H1 (cell line): ENCODE measurements around the gene SSX4B. TPM values are rescaled to one million over a fixed set of nuclear protein-coding genes. Genes with fewer than 3 reads are reported as not detected.
"Not testable (repeated sequence)": the region's sequence is repeated elsewhere in the genome, so short reads cannot be mapped to it uniquely, and the experiment has no call there.

ENCODE experiments used
- CTCF ChIA-PET: fragments of 300-600 bp; sonication (Branson Sonifier 250); formaldehyde crosslinking; loops from one replicate; lab custom pipeline; 2021; ENCODE audit not compliant: partially characterized antibody; lab: Charles Lee
- POLR2A ChIA-PET: fragments of 300-600 bp; sonication (Branson Sonifier 250); formaldehyde crosslinking; loops from one replicate; lab custom pipeline; 2021; ENCODE audit warnings: inconsistent platforms; ENCODE audit not compliant: partially characterized antibody; lab: Charles Lee
- DNase-seq, 2 experiments: peaks; one replicate each; pipeline versions ENCODE4 v3.0.0 to v3.0.0-alpha.2; 2010 to 2022; ENCODE audit warnings: low spot score in 2 of 2, low read depth in 1 of 2, mixed read lengths in 1 of 2
- FAIRE-seq: peaks from 2 replicates; lab custom pipeline; 2011; peaks lifted over from hg19 to GRCh38; lab: Jason Lieb, UNC
- H2AFZ ChIP-seq: 2 replicates; pipeline ENCODE4 v1.8.1; 2012; ENCODE audit warnings: low read length, inconsistent platforms
- H2AK5ac ChIP-seq: 2 replicates; pipeline ENCODE4 v1.6.1; 2013; ENCODE audit warnings: low read depth, low read length
- H2BK120ac ChIP-seq: replicated peaks from 2 replicates; pipeline ENCODE3; 2013; ENCODE audit warnings: low read depth, low read length, inconsistent platforms
- H2BK12ac ChIP-seq: 2 replicates; pipeline ENCODE4 v1.6.1; 2013; ENCODE audit warnings: low read depth, low read length
- H2BK15ac ChIP-seq: 2 replicates; pipeline ENCODE4 v1.6.1; 2013; ENCODE audit warnings: low read length
- H2BK20ac ChIP-seq: 2 replicates; pipeline ENCODE4 v1.6.1; 2013; ENCODE audit warnings: low read length
- H2BK5ac ChIP-seq: 2 replicates; pipeline ENCODE4 v1.6.1; 2013; ENCODE audit warnings: low read depth, low read length
- H3K14ac ChIP-seq: 2 replicates; pipeline ENCODE4 v1.6.1; 2013; ENCODE audit warnings: inconsistent platforms; ENCODE audit not compliant: insufficient read length
- H3K18ac ChIP-seq: 2 replicates; pipeline ENCODE4 v1.6.1; 2013; ENCODE audit warnings: low read length; ENCODE audit errors: extremely low read depth
- H3K23ac ChIP-seq: 2 replicates; pipeline ENCODE4 v1.6.1; 2013; ENCODE audit warnings: inconsistent platforms; ENCODE audit not compliant: insufficient read length
- H3K23me2 ChIP-seq: 2 replicates; pipeline ENCODE4 v1.6.1; 2013; ENCODE audit warnings: low read depth, low read length
- H3K27ac ChIP-seq: 2 replicates; pipeline ENCODE4 v1.6.1; 2011; ENCODE audit warnings: low read depth, low read length, inconsistent platforms
- H3K27me3 ChIP-seq, 4 experiments: replicated peaks in 1 of 4; 1 replicate in 1 of 4; 2 replicates in 3 of 4; pipeline versions ENCODE4 v1.6.1 to v1.8.1; 2011 to 2013; ENCODE audit warnings: low read length in 3 of 4, mild to moderate bottlenecking in 3 of 4, inconsistent platforms in 2 of 4, mixed read lengths in 2 of 4, moderate library complexity in 1 of 4; ENCODE audit not compliant: control insufficient read depth in 3 of 4, insufficient read depth in 3 of 4; ENCODE audit errors: extremely low read depth in 1 of 4
- H3K36me3 ChIP-seq, 4 experiments: 2 replicates each; pipeline versions ENCODE4 v1.6.1 to v1.8.1; 2011 to 2013; ENCODE audit warnings: mild to moderate bottlenecking in 4 of 4, low read length in 3 of 4, moderate library complexity in 2 of 4, control low read depth in 1 of 4, inconsistent platforms in 1 of 4; ENCODE audit not compliant: insufficient read depth in 4 of 4, control insufficient read depth in 2 of 4
- H3K4ac ChIP-seq: replicated peaks from 2 replicates; pipeline ENCODE3; 2013; ENCODE audit warnings: low read length, low read depth, mixed read lengths, inconsistent platforms; ENCODE audit not compliant: insufficient read length
- H3K4me1 ChIP-seq, 4 experiments: replicated peaks in 1 of 4; 1 replicate in 1 of 4; 2 replicates in 3 of 4; pipeline versions ENCODE4 v1.6.1 to v1.8.1; 2011 to 2013; ENCODE audit warnings: low read length in 3 of 4, inconsistent platforms in 2 of 4, mixed read lengths in 1 of 4; ENCODE audit not compliant: insufficient read depth in 4 of 4, control insufficient read depth in 3 of 4
- H3K4me2 ChIP-seq, 2 experiments: 2 replicates each; pipeline versions ENCODE4 v1.6.1 to v1.8.1; 2011 to 2013; ENCODE audit warnings: low read depth in 2 of 2, low read length in 2 of 2, control low read depth in 1 of 2, inconsistent platforms in 1 of 2, mild to moderate bottlenecking in 1 of 2; ENCODE audit not compliant: insufficient read depth in 1 of 2
- H3K4me3 ChIP-seq, 4 experiments: fragments of 200-600, 300-600 bp in 1 of 4; sonication (generic), shearing (Covaris generic), sonication (Bioruptor Twin) in 1 of 4; 2 replicates each; pipeline versions ENCODE4 v1.5.1 to v1.8.1; 2011 to 2016; ENCODE audit warnings: low read length in 4 of 4, low read depth in 3 of 4, control low read depth in 2 of 4, inconsistent platforms in 2 of 4, mild to moderate bottlenecking in 2 of 4, mixed read lengths in 1 of 4, moderate library complexity in 1 of 4; ENCODE audit not compliant: insufficient read depth in 2 of 4; ENCODE audit errors: extremely low read depth in 1 of 4
- H3K56ac ChIP-seq: replicated peaks from 2 replicates; pipeline ENCODE3; 2013; ENCODE audit warnings: low read depth, mild to moderate bottlenecking, mixed read lengths, low read length, inconsistent platforms; ENCODE audit not compliant: insufficient read length
- H3K79me1 ChIP-seq: 2 replicates; pipeline ENCODE4 v1.6.1; 2013; ENCODE audit warnings: low read depth, low read length, control low read depth
- H3K79me2 ChIP-seq, 2 experiments: 2 replicates each; pipeline versions ENCODE4 v1.6.1 to v1.8.1; 2012 to 2013; ENCODE audit warnings: low read length in 2 of 2, mild to moderate bottlenecking in 2 of 2, inconsistent platforms in 1 of 2; ENCODE audit not compliant: insufficient read depth in 2 of 2, control insufficient read depth in 1 of 2
- H3K9ac ChIP-seq, 4 experiments: replicated peaks in 1 of 4; 1 replicate in 1 of 4; 2 replicates in 3 of 4; pipeline versions ENCODE4 v1.6.1 to v1.8.1; 2011 to 2013; ENCODE audit warnings: low read depth in 3 of 4, low read length in 3 of 4, control low read depth in 2 of 4, mild to moderate bottlenecking in 2 of 4, moderate library complexity in 2 of 4, inconsistent platforms in 1 of 4; ENCODE audit errors: extremely low read depth in 1 of 4
- H3K9me3 ChIP-seq, 2 experiments: 2 replicates each; pipeline versions ENCODE4 v1.6.1 to v1.8.1; 2012 to 2013; ENCODE audit warnings: mild to moderate bottlenecking in 2 of 2, moderate library complexity in 2 of 2, control low read depth in 1 of 2, inconsistent platforms in 1 of 2, low read depth in 1 of 2, low read length in 1 of 2, mixed read lengths in 1 of 2; ENCODE audit not compliant: insufficient read depth in 2 of 2
- H4K20me1 ChIP-seq, 2 experiments: replicated peaks in 1 of 2; 2 replicates each; pipeline versions ENCODE3 to v1.8.1; 2011 to 2013; ENCODE audit warnings: inconsistent platforms in 2 of 2, low read length in 2 of 2, mild to moderate bottlenecking in 1 of 2; ENCODE audit not compliant: insufficient read depth in 2 of 2, control insufficient read depth in 1 of 2
- H4K5ac ChIP-seq: 2 replicates; pipeline ENCODE4 v1.6.1; 2013; ENCODE audit warnings: low read length, low read depth, mixed read lengths, inconsistent platforms; ENCODE audit not compliant: insufficient read length
- H4K8ac ChIP-seq: 2 replicates; pipeline ENCODE4 v1.8.0; 2013; ENCODE audit warnings: mild to moderate bottlenecking, moderate library complexity, low read length, inconsistent platforms; ENCODE audit not compliant: insufficient read depth; ENCODE audit errors: extremely low read depth
- H4K91ac ChIP-seq: replicated peaks from 2 replicates; pipeline ENCODE3; 2013; ENCODE audit warnings: low read length, mixed read lengths, inconsistent platforms; ENCODE audit not compliant: insufficient read length
- WGBS, 2 experiments: shearing (Covaris generic) in 1 of 2; methylation state at CpG; one replicate each; pipeline versions ENCODE4 v1.1.6 to v1.1.7; 2013 to 2015; ENCODE audit warnings: low lambda C conversion rate in 2 of 2, mixed read lengths in 2 of 2, inconsistent platforms in 1 of 2, low coverage in 1 of 2, missing lambda C conversion rate in 1 of 2; ENCODE audit not compliant: insufficient replicate concordance in 2 of 2, insufficient coverage in 1 of 2, insufficient read length in 1 of 2; ENCODE audit errors: extremely low coverage in 1 of 2, missing lambda C conversion rate in 1 of 2; 5-methylcytosine and 5-hydroxymethylcytosine counted together
- polyA plus RNA-seq, 7 experiments: library from polyadenylated mRNA; depleted of rRNA in 3 of 7; stranded (reverse) in 5 of 7; unstranded in 2 of 7; fragments of >200 nt in 5 of 7; fragments of 200-250 nt in 2 of 7; gene quantifications; 1 replicate in 5 of 7; 2 replicates in 1 of 7; 4 replicates in 1 of 7; pipeline versions ENCODE4 v1.2.1 to v1.2.3, GENCODE V29; 2011 to 2013; ENCODE audit warnings: missing spikeins in 2 of 7, mixed read lengths in 2 of 7
- total RNA-seq: library from RNA; stranded (reverse); fragmentation: NEBNext Ultra II Directional; extraction: Animal tissue kit (Norgen Biotek cat#: 25700); gene quantifications from 2 replicates; pipeline ENCODE4 v1.2.1, GENCODE V29; 2021

The SSX4B gene
- total and polyA plus RNA-seq, 2 of the 8 experiments (the other 6 are each of a cell fraction or from before 2014, with no cell fraction given) = 0.26 to 0.32 TPM

DNA sequence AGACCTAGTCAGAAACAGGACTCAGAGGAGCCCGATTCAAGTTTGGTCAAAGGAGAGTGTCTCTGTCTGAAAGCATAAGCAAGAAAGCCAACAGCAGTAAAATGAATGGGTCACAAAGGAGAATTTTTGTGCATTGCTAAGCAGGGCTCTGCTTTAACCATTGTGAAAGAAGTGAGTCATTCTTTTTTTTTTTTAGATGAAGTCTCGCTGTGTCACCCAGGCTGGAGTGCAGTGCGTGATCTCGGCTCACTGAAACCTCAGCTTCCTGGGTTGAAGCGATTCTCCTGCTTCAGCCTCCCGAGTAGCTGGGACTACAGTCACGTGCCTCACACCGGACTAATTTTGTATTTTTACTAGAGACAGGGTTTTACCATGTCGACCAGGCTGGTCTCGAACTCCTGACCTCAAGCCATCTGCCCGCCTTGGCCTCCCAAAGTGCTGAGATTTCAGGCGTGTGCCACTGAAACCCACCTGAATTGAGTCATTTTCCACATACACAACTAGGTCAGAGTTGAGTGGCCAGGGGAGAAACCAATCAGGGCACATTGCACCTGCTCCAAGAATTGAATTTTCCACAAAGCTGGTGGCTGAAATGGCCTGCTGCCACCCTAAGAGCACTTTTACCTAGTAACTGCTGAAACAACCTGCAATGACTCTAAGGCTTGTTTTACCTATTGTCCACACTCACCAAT is 43.9 kb downstream of the SSX4B start:
- H2BK5ac ChIP-seq, H3K9me3 ChIP-seq, H3K36me3 ChIP-seq, CTCF ChIA-PET, H2BK15ac ChIP-seq, H3K4ac ChIP-seq, H3K27me3 ChIP-seq, H3K4me3 ChIP-seq, H2BK120ac ChIP-seq, H3K79me1 ChIP-seq, H4K20me1 ChIP-seq, POLR2A ChIA-PET, DNase-seq, H3K14ac ChIP-seq, H3K56ac ChIP-seq, H2AFZ ChIP-seq, H2AK5ac ChIP-seq, H4K91ac ChIP-seq, H3K18ac ChIP-seq, H3K4me2 ChIP-seq, H2BK20ac ChIP-seq, H3K9ac ChIP-seq, FAIRE-seq, H4K5ac ChIP-seq, H2BK12ac ChIP-seq, H3K4me1 ChIP-seq, H3K27ac ChIP-seq, H3K23ac ChIP-seq, H4K8ac ChIP-seq, H3K79me2 ChIP-seq, H3K23me2 ChIP-seq: not testable (repeated sequence)
- no CpG with 5 or more reads among the region's 12 CpGs for WGBS, 2 experiments

DNA sequence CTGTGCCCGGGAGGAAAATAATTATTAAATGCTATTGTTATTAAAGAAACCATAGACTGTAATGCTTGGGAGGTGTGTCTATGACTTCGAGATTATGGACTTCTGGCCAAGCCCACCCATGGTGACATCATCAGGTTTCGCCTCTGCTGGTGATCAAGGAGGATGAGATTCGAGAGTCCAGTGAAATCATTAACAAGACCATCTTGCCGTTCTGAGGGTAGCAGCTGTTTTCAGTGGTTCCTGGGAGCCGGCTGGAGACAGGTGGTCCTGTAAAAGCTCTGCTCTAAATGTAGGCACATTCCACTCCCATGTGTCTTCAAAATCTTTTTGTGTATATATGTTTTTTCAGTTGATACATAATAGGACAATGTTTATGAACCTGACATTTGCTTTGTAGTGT is 52.5 kb downstream of the SSX4B start:
- H4K20me1 ChIP-seq, H2BK5ac ChIP-seq, H3K23me2 ChIP-seq, H2BK12ac ChIP-seq, H3K56ac ChIP-seq, H2AK5ac ChIP-seq, H3K9ac ChIP-seq, H4K91ac ChIP-seq, H2BK15ac ChIP-seq, H3K4me1 ChIP-seq, H3K4me3 ChIP-seq, H3K14ac ChIP-seq, POLR2A ChIA-PET, H3K36me3 ChIP-seq, H2AFZ ChIP-seq, H3K27me3 ChIP-seq, H2BK120ac ChIP-seq, H3K79me2 ChIP-seq, H3K4me2 ChIP-seq, H3K4ac ChIP-seq, H3K23ac ChIP-seq, FAIRE-seq, H3K27ac ChIP-seq, DNase-seq, H2BK20ac ChIP-seq, H3K18ac ChIP-seq, H3K9me3 ChIP-seq, H3K79me1 ChIP-seq, H4K8ac ChIP-seq, CTCF ChIA-PET, H4K5ac ChIP-seq: not testable (repeated sequence)
- 92% methylated on average over 4 of the region's 6 CpGs; no CpG with 5 or more reads in 1 of the 2 experiments for WGBS, 2 experiments
